Measurements from ENCODE around the gene BAIAP2.

The BAIAP2 gene

GRCh38 chr17:81110488-81111040 is 75.6 kb downstream of the BAIAP2 start:
- DNase-seq (ENCODE audit: low read depth), result no peak

GRCh38 chr17:81111066-81111465 is 76.1 kb downstream of the BAIAP2 start:
- DNase-seq (ENCODE audit: low read depth), result no peak

GRCh38 chr17:81112450-81112849 is 77.5 kb downstream of the BAIAP2 start:
- DNase-seq (ENCODE audit: low read depth), result no peak

GRCh38 chr17:81113158-81113724 is 78.3 kb downstream of the BAIAP2 start:
- DNase-seq (ENCODE audit: low read depth), result no peak

- DNase-seq (ENCODE audit: low read depth), result no peak
Measured at GRCh38 chr17:81114351-81115093, 79.6 kb downstream of the BAIAP2 start.

GRCh38 chr17:81115219-81115618 is 80.3 kb downstream of the BAIAP2 start:
- DNase-seq (ENCODE audit: low read depth), result no peak

GRCh38 chr17:81115749-81116464 is 81.0 kb downstream of the BAIAP2 start:
- no peak for DNase-seq (ENCODE audit: low read depth)

GRCh38 chr17:81116704-81117103 is 81.8 kb downstream of the BAIAP2 start:
- DNase-seq (ENCODE audit: low read depth), result no peak

- DNase-seq (ENCODE audit: low read depth), result no peak
Measured at GRCh38 chr17:81117672-81118198, 82.8 kb downstream of the BAIAP2 start.

GRCh38 chr17:81118308-81119221 is 83.6 kb downstream of the BAIAP2 start:
- DNase-seq (ENCODE audit: low read depth), result no peak

- peak; percentile 57 for DNase-seq (ENCODE audit: low read depth)
Measured at GRCh38 chr17:81119223-81120148, 84.5 kb downstream of the BAIAP2 start.

- DNase-seq (ENCODE audit: low read depth), result no peak
Measured at GRCh38 chr17:81120149-81120484, 85.2 kb downstream of the BAIAP2 start.

GRCh38 chr17:81120695-81121621 is 86.0 kb downstream of the BAIAP2 start:
- DNase-seq (ENCODE audit: low read depth), result no peak

GRCh38 chr17:81121841-81122733 is 87.1 kb downstream of the BAIAP2 start:
- no peak for DNase-seq (ENCODE audit: low read depth)

- DNase-seq (ENCODE audit: low read depth), result no peak
Measured at GRCh38 chr17:81123052-81124048, 88.4 kb downstream of the BAIAP2 start.

- DNase-seq (ENCODE audit: low read depth), result no peak
Measured at GRCh38 chr17:81124377-81124776, 89.4 kb downstream of the BAIAP2 start.

- no peak for DNase-seq (ENCODE audit: low read depth)
Measured at GRCh38 chr17:81125573-81126081, 90.7 kb downstream of the BAIAP2 start.

Data from activated gamma-delta T cell treated with anti-CD3 and anti-CD28 coated beads, Interleukin-2, amount 50 U/mL, for 16 hours (primary cell).